K562 (cell line): ENCODE measurements around the gene ALK.

Source experiments
- CBX8 ChIP-seq: fragments of 200-600 bp; sonication (generic); IDR thresholded peaks from 2 replicates; pipeline ENCODE4 v1.6.1; 2012; ENCODE audit warnings: borderline replicate concordance, mixed run types, low read depth, mild to moderate bottlenecking, moderate library complexity, mixed read lengths, low read length, control low read depth, inconsistent platforms; ENCODE audit not compliant: poor library complexity, severe bottlenecking; ENCODE audit errors: extremely low read depth
- ZBTB26 ChIP-seq: fragments of 450-650 bp; formaldehyde crosslinking; IDR thresholded peaks from 2 replicates; pipeline ENCODE4 v1.4.0; 2022; ENCODE audit warnings: missing genetic modification characterization

GRCh38 chr2:29703336-29703735, 218.1 kb downstream of the ALK start:
- no peak for TF ChIP-seq CBX8
- TF ChIP-seq ZBTB26 (CRISPR knock-in tag) = no peak
